Stomach smooth muscle (tissue), 2 donors: Measurements from ENCODE around the gene CDK16.
A peak's percentile ranks its signal among the peaks of the same experiment; 100 is the strongest.

Experiments used
- H3K27ac ChIP-seq: one replicate; pipeline ENCODE4 v1.7.0; 2013; ENCODE audit warnings: mild to moderate bottlenecking, low read length, inconsistent platforms
- H3K27me3 ChIP-seq, 2 donors: one replicate each; pipeline ENCODE4 v1.7.0; 2013; ENCODE audit warnings: low read length in 2 of 2; ENCODE audit not compliant: insufficient read depth in 2 of 2, control insufficient read depth in 1 of 2
- H3K36me3 ChIP-seq, 2 donors: one replicate each; pipeline ENCODE4 v1.7.0; 2013; ENCODE audit warnings: low read length in 2 of 2; ENCODE audit not compliant: control insufficient read depth in 2 of 2, insufficient read depth in 2 of 2
- H3K4me1 ChIP-seq: one replicate; pipeline ENCODE4 v1.7.0; 2013; ENCODE audit warnings: low read length; ENCODE audit not compliant: control insufficient read depth, insufficient read depth
- H3K4me3 ChIP-seq, 2 donors: one replicate each; pipeline ENCODE4 v1.7.0; 2013; ENCODE audit warnings: low read length in 2 of 2
- H3K9ac ChIP-seq, 2 donors: one replicate each; pipeline ENCODE4 v1.7.0; 2013; ENCODE audit warnings: low read length in 2 of 2, mild to moderate bottlenecking in 1 of 2
- H3K9me3 ChIP-seq, 2 donors: one replicate each; pipeline ENCODE4 v1.7.0; 2013; ENCODE audit warnings: low read length in 2 of 2; ENCODE audit not compliant: control insufficient read depth in 2 of 2
- donor health status: healthy.
- donor health status: Pancreatic carcinoma.

The CDK16 gene

DNA sequence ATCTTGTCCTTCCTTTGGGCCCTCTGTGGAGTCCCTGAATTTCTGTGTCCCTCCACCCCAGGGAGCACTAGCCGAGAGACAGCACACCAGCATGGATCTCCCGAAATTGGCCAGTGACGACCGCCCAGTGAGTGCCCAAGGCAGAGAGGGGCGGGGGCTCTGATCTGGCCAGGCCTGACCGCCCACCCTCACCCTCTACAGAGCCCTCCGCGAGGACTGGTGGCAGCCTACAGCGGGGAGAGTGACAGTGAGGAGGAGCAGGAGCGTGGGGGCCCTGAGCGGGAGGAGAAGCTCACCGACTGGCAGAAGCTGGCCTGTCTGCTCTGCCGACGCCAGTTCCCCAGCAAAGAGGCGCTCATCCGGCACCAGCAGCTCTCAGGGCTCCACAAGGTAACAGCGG is 33.2 kb upstream of the CDK16 start:
- Histone ChIP-seq H3K27ac (no peak overlapping the region), H3K9me3 (no peaks in the 10 kb centered on the region), H3K4me1 (no peaks in the 10 kb centered on the region), H3K9ac (no peak overlapping the region), H3K4me3 (no peak overlapping the region), H3K36me3 (peaks cover 20 to 28% of the 10 kb centered on the region in 2 donors), H3K27me3 (peaks cover 0 to 17% of the 10 kb centered on the region in 2 donors)

GRCh38 chrX:47186096-47186740 is 32.3 kb upstream of the CDK16 start:
- Histone ChIP-seq H3K9ac (no peak overlapping the region), H3K36me3 (peaks cover 19 to 23% of the 10 kb centered on the region in 2 donors), H3K27ac (no peak overlapping the region), H3K4me3 (no peak overlapping the region), H3K4me1 (peaks cover 6% of the 10 kb centered on the region), H3K27me3 (peaks cover 0 to 20% of the 10 kb centered on the region in 2 donors), H3K9me3 (no peaks in the 10 kb centered on the region)

- H3K27me3 ChIP-seq: peaks cover 0 to 18% of the 10 kb centered on the region in 2 donors
- no peak overlapping the region for H3K4me3 ChIP-seq
- H3K4me1 ChIP-seq: peaks cover 11% of the 10 kb centered on the region
- no peak overlapping the region for H3K27ac ChIP-seq
- no peaks in the 10 kb centered on the region for H3K9me3 ChIP-seq
- H3K9ac ChIP-seq: no peak overlapping the region
- peaks cover 11 to 14% of the 10 kb centered on the region in 2 donors for H3K36me3 ChIP-seq
Observed at GRCh38 chrX:47187106-47187677, 31.3 kb upstream of the CDK16 start.

DNA sequence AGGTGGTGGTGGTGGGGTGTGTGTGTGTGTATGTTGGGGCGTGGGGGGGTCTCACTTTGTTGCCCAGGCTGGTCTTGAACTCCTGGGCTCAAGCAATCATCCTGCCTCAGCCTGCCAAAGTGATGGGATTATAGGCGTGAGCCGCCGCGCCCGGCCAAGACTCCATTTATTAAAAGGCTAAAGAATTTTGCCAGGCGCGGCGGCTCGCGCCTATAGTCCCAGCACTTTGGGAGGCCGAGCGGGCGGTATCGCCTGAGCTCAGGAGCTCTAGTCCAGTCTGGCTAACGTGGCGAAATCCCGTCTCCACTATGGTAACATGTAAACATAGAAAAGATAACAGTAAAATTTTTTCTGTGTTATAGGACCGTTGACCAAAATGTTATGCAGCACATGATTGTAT is 28.6 kb upstream of the CDK16 start:
- H3K27me3 ChIP-seq: peaks cover 0 to 14% of the 10 kb centered on the region in 2 donors
- no peak overlapping the region for H3K27ac ChIP-seq
- peaks cover 0 to 10% of the 10 kb centered on the region in 2 donors for H3K36me3 ChIP-seq
- no peak overlapping the region for H3K4me3 ChIP-seq
- no peak overlapping the region for H3K9ac ChIP-seq
- peaks cover 26% of the 10 kb centered on the region for H3K4me1 ChIP-seq
- no peaks in the 10 kb centered on the region for H3K9me3 ChIP-seq

DNA sequence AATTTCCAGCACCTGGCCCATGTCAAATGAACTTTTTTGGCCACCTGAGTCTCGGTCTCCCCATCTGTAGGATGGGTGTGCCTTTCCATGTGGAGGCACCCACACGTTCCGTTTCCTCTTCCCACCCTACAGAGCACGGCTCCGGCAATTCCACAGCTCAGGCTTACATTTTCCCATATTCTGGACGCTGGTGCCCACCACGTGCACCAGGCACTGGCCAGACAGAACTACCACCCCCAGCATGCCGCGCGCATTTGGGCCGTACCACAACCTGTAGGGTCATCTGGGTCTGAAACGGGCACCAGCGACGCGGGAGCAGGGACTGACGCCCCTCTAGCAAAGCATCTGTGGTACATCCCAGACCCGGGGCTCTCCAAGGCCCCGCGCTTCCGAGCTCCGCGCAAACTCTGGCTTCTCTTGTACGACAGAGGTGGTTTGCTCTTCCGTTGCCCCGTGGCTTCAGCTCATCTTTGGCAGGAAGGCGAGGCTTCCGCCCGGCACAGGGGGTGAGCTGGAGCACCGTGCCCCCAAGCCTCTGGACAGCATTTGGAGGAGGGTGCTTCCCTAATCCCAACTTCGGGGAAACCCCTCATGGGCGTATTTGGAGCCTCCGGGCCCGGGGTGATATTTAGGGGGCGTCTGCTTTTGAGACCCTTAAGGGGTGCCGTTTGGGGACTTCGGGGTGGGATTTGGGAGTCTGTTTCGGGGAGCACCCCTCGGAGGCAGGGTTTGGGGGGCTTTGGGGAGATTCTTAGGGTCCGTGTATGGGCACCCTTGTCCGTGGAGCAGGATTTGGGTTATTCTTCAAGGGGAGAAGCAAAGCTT is 27.8 kb upstream of the CDK16 start:
- Histone ChIP-seq H3K36me3 (peaks cover 0 to 8% of the 10 kb centered on the region in 2 donors), H3K4me1 (peaks cover 33% of the 10 kb centered on the region), H3K9me3 (no peaks in the 10 kb centered on the region), H3K27me3 (peaks cover 0 to 14% of the 10 kb centered on the region in 2 donors), H3K9ac (peak overlapping the region; percentile 55 to 66), H3K27ac (no peak overlapping the region), H3K4me3 (peak overlapping the region; percentile 67 to 77)

DNA sequence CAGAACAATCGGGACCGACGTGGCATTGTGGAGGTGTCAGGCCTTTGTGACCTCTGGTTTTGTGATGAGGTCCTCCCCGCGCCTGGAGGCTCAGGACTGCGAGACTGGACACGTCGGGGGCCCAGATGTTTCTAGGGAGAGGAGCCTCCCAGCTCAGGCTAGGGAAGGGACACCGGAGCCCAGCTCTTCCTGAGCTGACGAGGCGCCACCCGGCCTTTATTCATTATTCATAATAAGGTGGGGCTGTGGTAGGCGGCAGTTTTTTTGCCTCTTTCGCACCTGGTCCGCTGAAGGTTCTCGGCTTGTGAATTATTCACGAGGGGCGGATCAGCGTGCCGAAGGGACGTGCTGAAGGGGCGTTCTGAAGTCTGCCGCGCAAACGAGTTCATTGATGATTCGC is 27.1 kb upstream of the CDK16 start:
- Histone ChIP-seq H3K4me1 (peaks cover 40% of the 10 kb centered on the region), H3K36me3 (peaks cover 0 to 2% of the 10 kb centered on the region in 2 donors), H3K9me3 (no peaks in the 10 kb centered on the region), H3K4me3 (peak overlapping the region; percentile 67 to 77), H3K27me3 (peaks cover 0 to 14% of the 10 kb centered on the region in 2 donors), H3K27ac (no peak overlapping the region), H3K9ac (peak overlapping the region; percentile 55 to 66)

- Histone ChIP-seq H3K4me3 (peak overlapping the region; percentile 67 to 77), H3K9ac (peak overlapping the region in 1 of 2 donors; percentile 66), H3K9me3 (no peaks in the 10 kb centered on the region), H3K27me3 (peaks cover 0 to 12% of the 10 kb centered on the region in 2 donors), H3K4me1 (peaks cover 46% of the 10 kb centered on the region), H3K36me3 (peaks cover 0 to 2% of the 10 kb centered on the region in 2 donors), H3K27ac (no peak overlapping the region)
Observed at GRCh38 chrX:47191806-47192401, 26.6 kb upstream of the CDK16 start.

GRCh38 chrX:47193475-47194193 is 24.8 kb upstream of the CDK16 start, which contains the start of gene UBA1:
Gene UBA1, plus strand, starts transcription at chrX:47193829. Its CDS starts 4,974 bp downstream, at chrX:47198803.
- peak within 1 kb of the TSS; percentile 84 to 89 for H3K4me3 ChIP-seq
- H3K4me1 ChIP-seq: peaks cover 62% of the 10 kb centered on the region
- H3K27me3 ChIP-seq: peaks cover 0 to 5% of the 10 kb centered on the region in 2 donors
- no peaks in the 10 kb centered on the region for H3K9me3 ChIP-seq
- peaks cover 4 to 7% of the 10 kb centered on the region in 2 donors for H3K36me3 ChIP-seq
- H3K9ac ChIP-seq: peak within 1 kb of the TSS; percentile 82 to 96
- H3K27ac ChIP-seq: peak within 1 kb of the TSS; percentile 94

- Histone ChIP-seq H3K4me1 (peaks cover 68% of the 10 kb centered on the region), H3K27me3 (peaks cover 0 to 5% of the 10 kb centered on the region in 2 donors), H3K9me3 (no peaks in the 10 kb centered on the region), H3K9ac (peak overlapping the region; percentile 82 to 96), H3K27ac (peak overlapping the region; percentile 94), H3K4me3 (peak overlapping the region; percentile 84 to 89), H3K36me3 (peaks cover 8 to 13% of the 10 kb centered on the region in 2 donors)
Observed at GRCh38 chrX:47194194-47194787, 24.2 kb upstream of the CDK16 start.
